NCI-H2227 (cell line): Measurements from ENCODE around the gene TDRD10.

ENCODE experiments used
- DNase-seq: peaks from one replicate; lab custom pipeline; 2025; ENCODE audit not compliant: unreplicated experiment; lab: John Stamatoyannopoulos, UW

The TDRD10 gene

DNA sequence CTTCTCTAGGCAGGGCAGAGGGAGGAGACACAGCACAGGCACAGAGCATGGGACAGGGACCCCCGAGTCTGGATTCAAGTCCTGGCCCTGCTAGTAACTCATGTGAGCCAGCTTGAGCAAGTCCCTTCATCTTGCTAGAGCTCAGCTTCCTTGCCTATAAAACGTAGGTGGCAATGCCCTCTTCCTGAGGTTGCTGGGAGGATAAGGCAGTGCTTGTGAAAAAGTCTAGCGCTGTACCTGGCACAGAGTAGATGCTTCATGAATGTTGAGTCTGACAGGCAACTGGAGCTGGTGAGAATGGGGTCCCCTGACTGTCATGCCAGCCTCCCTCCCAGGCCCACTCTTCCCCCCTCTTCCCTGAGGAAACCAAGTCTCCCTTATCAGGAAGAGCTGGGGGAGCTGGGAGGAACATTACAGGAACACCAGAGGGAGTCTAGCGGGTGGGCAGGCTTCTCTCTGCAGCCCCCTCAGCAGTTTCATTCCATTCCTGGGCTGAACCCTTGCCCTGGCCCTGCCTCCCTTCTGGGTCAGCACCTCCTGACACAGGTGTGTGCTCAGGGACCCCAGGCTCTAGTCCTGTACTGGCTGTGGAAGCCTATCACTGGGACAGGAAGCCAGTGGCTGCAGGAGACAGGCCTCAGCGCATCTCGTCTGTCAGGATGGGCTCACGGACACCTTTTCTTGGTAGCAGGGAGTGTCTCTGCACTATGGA lies 75.5 kb downstream of the TDRD10 start:
- DNase-seq, result no peak

DNA sequence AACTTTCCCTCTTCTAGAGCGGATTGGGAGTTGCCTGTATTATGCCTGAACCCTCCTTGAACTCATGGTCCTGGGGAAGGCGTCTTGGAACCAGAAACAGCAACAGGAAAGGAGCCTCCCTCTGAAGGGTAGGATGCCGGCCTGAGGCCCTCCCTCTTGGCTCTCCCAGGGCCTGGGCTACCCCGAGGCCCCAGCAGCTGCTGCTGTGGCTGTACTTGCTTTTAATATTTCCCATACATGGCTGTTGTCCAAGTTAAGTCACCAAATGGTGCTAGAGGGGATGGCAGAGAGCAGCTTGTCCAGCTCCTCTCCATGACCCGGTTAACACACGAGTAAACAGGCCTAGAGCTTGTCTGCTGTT lies 76.0 kb downstream of the TDRD10 start:
- DNase-seq, result no peak

DNA sequence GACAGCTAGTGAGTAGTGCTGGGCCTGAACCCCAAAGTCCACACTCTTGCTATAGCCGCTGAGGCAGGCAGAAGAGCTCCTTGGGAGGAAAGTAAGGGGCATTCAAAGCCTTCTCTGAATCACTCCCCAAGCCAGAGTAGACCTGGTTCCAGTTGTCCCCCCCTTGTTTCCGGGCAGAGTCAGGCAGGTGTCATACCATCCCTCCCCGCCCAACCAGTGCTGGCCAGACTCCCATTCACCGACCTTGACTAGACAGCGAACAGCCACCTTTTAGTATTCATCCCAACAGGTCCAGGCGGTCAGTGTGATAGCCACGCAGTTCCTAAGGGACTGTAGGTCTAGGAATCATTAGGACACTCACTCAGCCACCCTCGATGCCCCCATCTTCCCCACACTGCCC lies 77.4 kb downstream of the TDRD10 start:
- DNase-seq, result no peak

DNA sequence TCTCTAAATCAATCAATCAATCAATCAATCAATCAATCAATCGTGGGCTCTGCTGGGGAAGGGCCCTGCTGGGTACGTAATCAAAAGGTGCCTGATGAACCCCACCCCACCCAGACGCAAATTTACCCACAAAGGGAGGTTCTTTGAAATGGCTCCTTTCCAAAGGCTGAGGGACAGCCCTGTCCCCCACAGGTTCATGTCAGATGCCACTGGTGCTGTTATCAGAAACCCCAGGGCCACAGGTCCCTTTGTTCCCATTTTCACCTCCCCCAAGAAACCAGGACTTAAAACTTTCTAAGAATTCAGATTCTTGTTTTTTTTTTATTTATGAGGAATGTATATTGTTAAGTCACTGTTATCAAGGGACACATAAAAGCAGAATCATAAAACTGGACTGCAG lies 79.7 kb downstream of the TDRD10 start:
- no peak for DNase-seq

DNA sequence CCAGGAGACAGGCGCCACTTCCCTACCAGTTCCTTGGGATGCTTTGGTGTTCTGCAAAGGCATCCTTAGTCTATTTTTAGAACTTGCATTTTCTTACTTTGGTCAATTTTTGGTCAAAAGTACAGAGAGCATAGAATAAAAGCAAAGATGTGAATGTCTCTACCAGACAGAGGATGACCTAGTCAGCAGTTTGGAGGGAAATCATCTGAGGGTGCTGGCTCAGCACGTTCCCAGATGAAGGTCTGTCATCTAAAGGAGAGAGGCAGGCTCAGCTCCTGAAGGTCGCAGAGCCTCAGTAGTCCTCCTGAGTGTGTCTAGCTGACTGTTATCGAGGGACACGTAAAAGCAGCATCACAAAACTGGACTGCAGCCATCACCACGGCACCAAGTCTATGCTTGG lies 80.9 kb downstream of the TDRD10 start:
- DNase-seq, result no peak

DNA sequence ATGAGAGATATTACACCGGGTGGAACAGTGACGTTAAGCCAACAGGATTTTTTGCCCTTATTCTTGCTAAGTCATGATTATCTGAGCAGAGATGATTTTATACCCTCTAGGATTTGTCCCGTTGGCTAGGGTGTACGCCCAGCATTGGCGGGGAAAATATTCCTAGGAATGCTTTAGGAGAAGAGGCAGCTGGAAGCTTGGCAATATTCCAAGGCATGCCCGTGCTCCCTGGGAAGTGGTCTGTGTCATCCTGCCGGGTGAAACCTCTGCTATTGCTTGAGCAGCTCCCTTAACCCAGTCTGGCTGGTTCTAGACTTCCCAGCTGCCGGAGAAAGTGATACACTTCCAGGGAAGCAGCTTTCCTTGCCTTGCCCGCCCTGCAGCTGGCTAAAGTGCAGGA lies 81.8 kb downstream of the TDRD10 start:
- DNase-seq, result peak; percentile 44

DNA sequence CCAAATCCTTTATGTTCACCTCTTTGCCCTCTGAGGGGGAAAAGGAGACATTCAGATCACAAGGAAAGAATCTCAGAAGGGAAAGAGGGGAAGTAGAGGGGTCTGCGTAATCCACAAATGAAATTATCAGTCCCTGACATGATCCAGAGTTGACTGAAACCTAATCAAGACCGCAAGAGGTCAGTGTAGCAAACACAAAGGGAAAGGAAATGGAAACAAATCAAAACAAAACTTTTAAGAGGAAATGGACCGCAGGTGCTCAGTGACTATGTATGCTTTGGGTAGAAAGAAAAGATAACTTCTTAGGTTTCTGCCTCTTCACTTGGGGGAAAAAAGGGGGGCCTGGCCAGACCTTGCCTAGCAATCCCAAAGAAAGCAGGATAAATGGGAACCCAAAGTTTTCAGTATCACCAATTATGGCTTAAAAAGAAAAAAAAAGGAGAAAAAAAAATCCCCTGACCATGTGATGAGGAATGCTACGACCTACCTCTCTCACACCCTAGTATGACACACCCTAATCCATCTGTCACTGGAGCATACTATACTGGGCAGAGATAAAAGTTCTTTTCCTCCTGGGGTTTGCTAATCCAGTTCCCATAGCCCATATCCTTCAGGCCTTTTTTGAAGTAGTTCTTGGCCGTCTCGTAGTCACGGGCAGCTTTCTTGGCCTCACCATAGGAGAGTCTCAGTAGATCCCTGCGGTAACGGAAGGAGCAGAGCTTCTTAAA lies 82.4 kb downstream of the TDRD10 start:
- DNase-seq, result no peak

DNA sequence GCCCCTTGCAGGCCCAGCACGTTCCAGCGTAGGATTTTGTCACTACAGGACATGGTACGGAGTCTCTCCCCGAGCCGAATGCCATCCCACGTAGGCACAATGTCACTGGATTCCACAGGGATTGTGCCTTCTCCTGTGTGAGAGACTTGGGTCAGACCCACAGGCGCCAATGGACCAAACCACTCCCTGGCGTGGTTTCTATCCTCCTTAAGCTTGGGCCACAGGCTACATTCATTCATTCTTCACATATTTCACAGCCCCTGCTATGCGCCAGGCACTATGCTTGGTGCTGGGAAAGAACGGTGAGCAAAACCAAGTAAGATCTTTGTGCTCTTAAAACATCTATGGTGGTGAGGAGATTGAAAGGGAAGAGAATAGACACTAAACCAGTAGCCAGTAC lies 84.2 kb downstream of the TDRD10 start:
- no peak for DNase-seq

DNA sequence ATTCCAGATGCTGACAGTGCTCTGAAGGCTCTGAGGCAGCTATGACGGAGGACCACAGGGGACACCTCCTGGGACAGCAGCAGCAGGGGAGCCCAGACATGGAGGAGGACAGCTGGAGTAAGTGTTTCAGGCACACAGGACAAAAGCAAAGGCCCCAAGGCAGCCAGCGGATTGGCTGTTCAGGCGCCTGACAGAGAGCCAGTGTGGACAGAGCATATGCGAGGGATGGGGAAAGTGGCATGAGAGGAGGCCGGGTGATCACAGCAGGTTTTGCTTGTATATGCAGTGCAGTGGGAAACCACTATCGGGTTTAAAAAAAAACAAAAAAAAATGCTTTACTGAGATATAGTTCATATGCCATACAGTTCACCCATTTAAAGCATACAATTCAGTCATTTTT lies 84.6 kb downstream of the TDRD10 start:
- no peak for DNase-seq

DNA sequence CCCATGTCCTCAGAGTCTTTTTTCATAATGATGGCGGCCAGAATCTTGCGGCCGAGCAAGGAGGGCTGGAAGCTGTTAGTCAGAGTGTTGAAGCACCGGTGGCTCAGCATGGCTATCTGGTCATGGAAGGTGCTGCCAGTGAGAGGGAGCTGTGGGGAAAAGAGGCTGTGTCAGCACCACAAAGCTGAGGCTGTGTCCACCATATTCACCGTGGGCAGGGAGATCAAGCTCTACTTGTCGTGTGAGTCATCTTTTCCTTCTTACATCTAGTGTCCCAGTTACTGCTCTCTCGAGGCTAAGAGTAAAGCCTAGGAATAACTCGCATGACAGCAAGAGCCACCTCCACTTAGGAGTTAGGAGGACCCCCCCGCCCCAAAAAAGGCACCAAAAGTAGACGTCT lies 87.8 kb downstream of the TDRD10 start:
- no peak for DNase-seq

DNA sequence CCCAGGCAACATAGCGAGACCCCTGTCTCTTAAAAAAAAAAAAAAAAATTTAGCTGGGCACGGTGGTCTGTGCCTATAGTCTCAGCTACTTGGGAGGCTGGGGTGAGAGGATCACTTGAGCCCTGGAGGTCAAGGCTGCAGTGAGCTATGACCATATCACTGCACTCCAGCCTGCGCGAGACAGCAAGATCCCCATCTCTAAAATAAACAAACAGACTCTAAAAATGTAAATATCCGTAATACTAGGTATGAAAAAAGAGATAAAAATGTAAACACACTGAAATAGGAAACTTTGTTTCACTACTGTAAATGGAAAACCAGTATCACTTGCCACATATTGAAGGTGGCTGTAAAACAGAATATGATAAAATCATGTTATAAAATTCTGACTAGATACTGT lies 88.7 kb downstream of the TDRD10 start:
- DNase-seq, result no peak

DNA sequence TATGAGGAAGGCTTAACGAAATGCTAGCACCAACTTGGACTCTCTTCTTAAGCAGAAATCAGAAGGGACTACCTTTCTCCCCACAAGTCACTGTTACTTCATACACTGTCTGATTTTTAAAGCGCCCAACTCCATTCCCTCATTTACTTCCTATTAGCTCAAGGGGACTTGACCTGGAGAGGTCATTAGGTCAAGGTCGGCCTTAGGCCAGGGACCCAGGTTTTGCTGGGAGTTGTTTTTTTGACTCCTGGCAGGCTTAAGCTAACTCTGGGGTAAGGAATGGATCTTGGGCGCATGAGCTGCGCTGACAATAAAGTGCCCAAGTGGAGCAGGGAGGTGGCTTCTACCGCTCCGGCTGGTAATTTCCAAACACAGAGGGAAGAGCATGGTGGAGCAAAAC lies 89.2 kb downstream of the TDRD10 start:
- DNase-seq, result no peak

DNA sequence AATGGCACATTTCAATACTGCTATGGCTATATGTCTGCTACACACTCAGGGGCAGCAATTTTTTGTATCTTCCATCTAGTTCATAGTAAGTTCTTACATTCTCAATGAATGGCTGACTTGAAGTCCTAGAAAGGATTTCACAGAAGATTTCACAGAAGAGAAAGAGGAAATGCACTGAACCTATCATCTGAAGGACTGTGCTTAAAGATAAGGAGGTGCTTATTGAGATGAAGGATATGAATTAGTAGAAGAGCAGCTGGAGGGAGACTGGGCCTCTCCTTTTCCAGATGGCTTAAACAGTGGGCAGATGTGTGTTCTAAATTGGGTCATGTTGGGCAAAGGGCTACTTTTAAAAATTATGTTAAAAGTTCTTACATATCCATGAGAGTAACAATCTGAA lies 91.4 kb downstream of the TDRD10 start:
- DNase-seq, result no peak

DNA sequence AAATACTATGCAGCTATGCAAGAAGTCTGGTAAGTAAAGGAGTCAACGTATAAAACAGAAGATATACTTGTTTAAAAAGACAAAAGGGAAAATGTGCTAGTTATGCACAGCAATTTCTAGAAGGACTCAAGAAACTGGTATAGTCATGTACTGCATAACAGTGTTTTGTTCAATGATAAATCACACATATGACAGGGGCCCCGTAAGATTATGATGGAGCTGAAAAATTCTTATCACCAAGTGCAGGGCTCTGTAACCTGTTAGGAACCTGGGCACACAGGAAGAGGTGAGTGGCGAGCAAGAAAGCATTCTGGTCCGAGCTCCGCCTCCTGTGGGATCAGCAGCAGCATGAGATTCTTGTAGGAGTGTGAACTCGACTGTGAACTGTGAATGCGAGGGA lies 92.8 kb downstream of the TDRD10 start:
- no peak for DNase-seq

DNA sequence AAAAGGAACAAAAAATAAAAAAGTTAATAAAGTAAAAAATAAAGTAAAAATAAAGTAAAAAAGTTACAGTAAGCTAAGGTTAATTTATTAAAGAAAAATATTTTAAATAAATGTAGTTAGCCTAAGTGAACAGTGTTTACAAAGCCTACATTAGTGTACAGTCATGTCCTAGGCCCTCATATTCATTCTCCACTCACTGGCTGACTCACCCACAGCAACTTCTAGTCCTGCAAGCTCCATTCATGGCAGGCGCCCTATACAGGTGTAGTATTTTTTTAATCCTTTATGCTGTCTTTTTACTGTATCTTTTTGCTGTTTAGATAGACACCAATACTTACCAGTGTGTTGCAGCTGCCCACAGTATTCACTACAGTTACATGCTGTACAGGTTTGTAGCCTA lies 93.6 kb downstream of the TDRD10 start:
- no peak for DNase-seq
